Measurements from ENCODE around the gene RIN3. TPM values are rescaled to one million over a fixed set of nuclear protein-coding genes. Genes with fewer than 3 reads are reported as not detected.

The RIN3 gene
- total and polyA plus RNA-seq, 3 donors from 2014 or later = 25.9 to 56.2 (median 49.8) TPM

- intact Hi-C loops (cut with DNase I; ENCODE audit: low total_unique reads) = no loop called here
- no peak overlapping the region for H3K4me3 ChIP-seq
- no peak for DNase-seq
Measured at GRCh38 chr14:92524602-92525185, 11.1 kb downstream of the RIN3 start.

GRCh38 chr14:92525322-92526095 lies 11.9 kb downstream of the RIN3 start:
- H3K27ac ChIP-seq = no peak overlapping the region
- no peaks in the 10 kb centered on the region for H3K9me3 ChIP-seq
- H3K4me3 ChIP-seq = no peak overlapping the region
- H3K36me3 ChIP-seq (ENCODE audit: low read depth, missing control alignments) = no peaks in the 10 kb centered on the region
- H3K27me3 ChIP-seq = no peaks in the 10 kb centered on the region
- H3K4me1 ChIP-seq = peaks cover 19% of the 10 kb centered on the region
- no peak for TF ChIP-seq CTCF (IDR thresholded peaks at IDR 0.05)
- TF ChIP-seq POLR2A (IDR thresholded peaks at IDR 0.05) = no peak
- no peak for DNase-seq
- intact Hi-C loops (cut with DNase I; ENCODE audit: low total_unique reads) = no loop called here
- 81 to 85% methylated on average over 9 to 12 of the region's 12 CpGs for WGBS, 2 donors

More at GRCh38 chr14:92524602-92525185, 11.1 kb downstream of the RIN3 start:
- H3K36me3 ChIP-seq (ENCODE audit: low read depth, missing control alignments) = no peaks in the 10 kb centered on the region
- peak overlapping the region in 1 of 2 donors; percentile 23 for H3K27ac ChIP-seq
- H3K9me3 ChIP-seq = no peaks in the 10 kb centered on the region
- 74 to 94% methylated on average over 7 to 10 of the region's 10 CpGs for WGBS, 2 donors
- peaks cover 26% of the 10 kb centered on the region for H3K4me1 ChIP-seq
- no peaks in the 10 kb centered on the region for H3K27me3 ChIP-seq
- no peak for TF ChIP-seq CTCF (IDR thresholded peaks at IDR 0.05)
- TF ChIP-seq POLR2A (IDR thresholded peaks at IDR 0.05) = no peak

- H3K27me3 ChIP-seq = no peaks in the 10 kb centered on the region
- TF ChIP-seq CTCF (IDR thresholded peaks at IDR 0.05) (no peak), POLR2A (IDR thresholded peaks at IDR 0.05) (no peak)
- DNase-seq = no peak
- no peaks in the 10 kb centered on the region for H3K36me3 ChIP-seq (ENCODE audit: low read depth, missing control alignments)
- no peak overlapping the region for H3K27ac ChIP-seq
- 84 to 90% methylated on average over 14 of the region's 14 CpGs for WGBS, 2 donors
- H3K9me3 ChIP-seq = no peaks in the 10 kb centered on the region
- H3K4me3 ChIP-seq = no peak overlapping the region
- intact Hi-C loops (cut with DNase I; ENCODE audit: low total_unique reads) = no loop called here
- peaks cover 25% of the 10 kb centered on the region for H3K4me1 ChIP-seq
Measured at GRCh38 chr14:92527721-92528120, 14.1 kb downstream of the RIN3 start.

GRCh38 chr14:92528486-92529100 lies 15.0 kb downstream of the RIN3 start:
- TF ChIP-seq CTCF (IDR thresholded peaks at IDR 0.05) = no peak
- TF ChIP-seq POLR2A (IDR thresholded peaks at IDR 0.05) = no peak
- no peak overlapping the region for H3K27ac ChIP-seq
- WGBS, 2 donors = 90 to 94% methylated on average over 10 to 13 of the region's 14 CpGs
- no peak for DNase-seq
- no peaks in the 10 kb centered on the region for H3K27me3 ChIP-seq
- H3K4me1 ChIP-seq = peaks cover 31% of the 10 kb centered on the region
- H3K4me3 ChIP-seq = no peak overlapping the region
- intact Hi-C loops (cut with DNase I; ENCODE audit: low total_unique reads) = no loop called here
- no peaks in the 10 kb centered on the region for H3K9me3 ChIP-seq
- H3K36me3 ChIP-seq (ENCODE audit: low read depth, missing control alignments) = no peaks in the 10 kb centered on the region

Data from testis (tissue), 3 donors.